ENCODE data around the gene CLDN22. TPM values are rescaled to one million over a fixed set of nuclear protein-coding genes. Genes with fewer than 3 reads are reported as not detected.

The CLDN22 gene
- not detected for total RNA-seq

DNA sequence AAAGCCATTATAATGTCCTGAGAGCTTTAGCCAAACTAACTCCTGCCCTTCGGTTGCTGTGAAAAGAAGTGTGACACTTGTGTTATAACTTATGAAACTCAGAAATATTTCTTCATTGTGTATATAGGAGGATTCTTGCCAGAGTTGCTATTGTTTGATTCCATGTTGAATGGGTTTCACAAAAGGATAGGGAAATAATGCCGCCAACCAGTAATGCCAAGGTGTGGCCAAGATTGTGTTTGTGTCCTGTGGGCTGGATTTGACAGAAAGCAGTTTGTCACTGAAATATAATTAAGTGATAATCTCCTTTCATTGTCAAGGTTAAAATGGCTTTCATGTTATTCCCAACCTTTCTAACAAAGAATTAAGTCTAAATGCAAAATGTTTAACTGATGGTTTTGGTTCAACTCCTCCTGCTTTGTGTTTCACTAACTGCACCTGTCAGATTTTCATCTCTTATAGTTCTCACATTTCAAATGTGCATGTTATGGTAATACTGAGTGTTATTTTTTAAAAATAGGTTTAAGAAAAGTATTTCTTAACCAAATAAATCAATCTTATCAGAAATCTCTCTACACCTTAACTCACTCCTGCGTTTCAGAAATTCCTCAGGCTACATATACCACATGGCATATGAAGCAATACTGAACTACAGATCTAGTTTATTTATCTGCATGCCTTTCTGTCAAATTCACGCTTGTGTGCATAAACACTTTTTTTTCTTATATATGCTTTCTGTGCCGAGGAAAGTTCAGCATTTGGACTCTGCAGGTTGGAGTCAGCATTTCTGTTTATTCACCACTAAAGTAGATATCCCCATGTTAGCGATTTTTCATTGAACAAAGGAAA, at the start of gene CLDN22:
CLDN22 (minus strand) TSS at position 66 of the 849 bp plus-strand sequence; CDS start at position 8, 58 bp downstream.
- TF ChIP-seq, protein P1, sequence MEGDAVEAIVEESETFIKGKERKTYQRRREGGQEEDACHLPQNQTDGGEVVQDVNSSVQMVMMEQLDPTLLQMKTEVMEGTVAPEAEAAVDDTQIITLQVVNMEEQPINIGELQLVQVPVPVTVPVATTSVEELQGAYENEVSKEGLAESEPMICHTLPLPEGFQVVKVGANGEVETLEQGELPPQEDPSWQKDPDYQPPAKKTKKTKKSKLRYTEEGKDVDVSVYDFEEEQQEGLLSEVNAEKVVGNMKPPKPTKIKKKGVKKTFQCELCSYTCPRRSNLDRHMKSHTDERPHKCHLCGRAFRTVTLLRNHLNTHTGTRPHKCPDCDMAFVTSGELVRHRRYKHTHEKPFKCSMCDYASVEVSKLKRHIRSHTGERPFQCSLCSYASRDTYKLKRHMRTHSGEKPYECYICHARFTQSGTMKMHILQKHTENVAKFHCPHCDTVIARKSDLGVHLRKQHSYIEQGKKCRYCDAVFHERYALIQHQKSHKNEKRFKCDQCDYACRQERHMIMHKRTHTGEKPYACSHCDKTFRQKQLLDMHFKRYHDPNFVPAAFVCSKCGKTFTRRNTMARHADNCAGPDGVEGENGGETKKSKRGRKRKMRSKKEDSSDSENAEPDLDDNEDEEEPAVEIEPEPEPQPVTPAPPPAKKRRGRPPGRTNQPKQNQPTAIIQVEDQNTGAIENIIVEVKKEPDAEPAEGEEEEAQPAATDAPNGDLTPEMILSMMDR (IDR thresholded peaks at IDR 0.05): no peak
- TF ChIP-seq POLR2A (IDR thresholded peaks at IDR 0.05): no peak
- no peak within 1 kb of the TSS for H3K4me3 ChIP-seq (ENCODE audit: low read depth, poor library complexity, severe bottlenecking)
- intact Hi-C loops (cut with DNase I; ENCODE audit: low total_unique reads): no loop called here
- 65 to 72% methylated on average over 6 of the region's 6 CpGs for WGBS, 2 donors
- DNase-seq (ENCODE audit: low spot score in 2 of 2): no peak

DNA sequence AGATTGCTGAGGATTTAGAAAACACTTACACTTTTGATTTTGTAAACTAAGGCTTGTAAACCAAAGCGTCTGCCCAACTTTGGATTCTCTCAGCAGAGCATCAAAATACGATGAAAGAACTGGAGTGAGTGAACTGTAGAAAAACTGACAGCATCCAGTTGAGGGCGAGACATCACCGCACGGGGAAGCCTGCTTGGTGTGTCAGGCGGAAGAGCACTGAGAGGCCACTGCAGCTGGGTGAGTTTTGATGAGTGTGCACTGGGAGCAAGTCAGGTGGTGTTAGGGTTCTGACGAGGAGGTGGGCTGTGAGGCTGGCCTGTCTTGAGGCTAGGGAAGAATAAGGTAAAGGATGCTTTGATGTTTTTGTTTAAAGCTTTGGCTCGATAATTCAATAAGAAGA, 49.0 kb upstream of the CLDN22 start:
- 77 to 83% methylated on average over 8 of the region's 8 CpGs for WGBS, 2 donors
- no peak overlapping the region for H3K4me3 ChIP-seq (ENCODE audit: low read depth, poor library complexity, severe bottlenecking)
- TF ChIP-seq POLR2A (IDR thresholded peaks at IDR 0.05): no peak
- TF ChIP-seq, protein P1 (IDR thresholded peaks at IDR 0.05): no peak
- no peak for DNase-seq (ENCODE audit: low spot score in 2 of 2)
- intact Hi-C loops (cut with DNase I; ENCODE audit: low total_unique reads): no loop called here

DNA sequence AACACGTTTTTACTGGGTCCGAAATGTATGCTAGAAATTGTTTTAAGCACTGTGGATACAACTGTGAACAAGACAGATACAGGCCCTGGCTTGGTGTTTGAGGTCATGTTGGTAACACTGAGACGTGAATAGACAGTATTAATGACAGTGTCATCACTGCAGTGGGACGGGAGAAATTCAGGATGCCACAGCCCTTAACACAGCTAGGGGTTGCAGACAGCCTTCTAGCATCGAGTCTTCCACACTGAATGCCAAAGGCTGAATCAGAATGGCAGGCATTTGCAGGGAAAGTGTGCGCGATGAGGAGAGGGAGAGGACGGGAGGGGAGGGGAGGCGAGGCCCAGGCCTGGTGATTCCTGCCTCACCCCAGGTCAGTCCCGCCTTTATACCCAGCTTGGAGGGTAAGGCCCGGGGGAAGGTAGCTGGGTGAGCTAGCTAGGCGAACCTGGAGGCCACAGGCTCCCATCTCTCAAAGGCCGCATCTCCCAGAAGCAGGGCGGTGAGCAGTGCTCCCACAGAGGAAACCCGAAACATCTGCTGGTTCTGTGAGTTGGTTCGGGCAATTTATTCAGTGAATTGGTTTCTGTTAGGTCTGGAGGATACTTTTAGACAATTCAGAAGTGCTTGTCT, 46.2 kb upstream of the CLDN22 start:
- TF ChIP-seq, protein P1 (IDR thresholded peaks at IDR 0.05): no peak
- no peak for TF ChIP-seq POLR2A (IDR thresholded peaks at IDR 0.05)
- no peak for DNase-seq (ENCODE audit: low spot score in 2 of 2)
- intact Hi-C loops (cut with DNase I; ENCODE audit: low total_unique reads): no loop called here
- H3K4me3 ChIP-seq (ENCODE audit: low read depth, poor library complexity, severe bottlenecking): no peak overlapping the region
- 83% methylated on average over 16 of the region's 16 CpGs for WGBS, 2 donors

DNA sequence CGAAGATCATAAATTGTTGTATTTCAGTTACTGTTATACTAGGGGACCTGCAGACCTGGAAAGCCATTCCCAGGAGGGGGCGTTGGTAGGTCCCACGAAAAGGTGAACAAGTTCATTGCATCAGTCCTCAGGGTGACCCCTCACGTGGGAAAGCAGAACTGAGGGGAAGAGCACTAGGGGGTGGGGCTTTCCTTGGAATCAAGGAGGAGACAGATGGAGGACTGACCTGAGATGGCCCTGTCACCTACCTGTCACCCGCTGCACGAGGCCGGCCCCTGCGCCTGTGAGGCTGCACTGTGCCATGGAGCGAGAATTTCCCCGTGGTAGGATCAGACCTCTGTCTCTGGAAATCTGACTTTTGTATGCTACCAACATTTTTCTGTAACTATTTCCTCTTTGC, 43.9 kb upstream of the CLDN22 start:
- no peak for TF ChIP-seq POLR2A (IDR thresholded peaks at IDR 0.05)
- TF ChIP-seq, protein P1 (IDR thresholded peaks at IDR 0.05): no peak
- 79 to 87% methylated on average over 10 of the region's 10 CpGs for whole genome bisulfite sequencing, 2 donors
- no peak overlapping the region for H3K4me3 ChIP-seq (ENCODE audit: low read depth, poor library complexity, severe bottlenecking)
- no peak for DNase-seq (ENCODE audit: low spot score in 2 of 2)
- intact Hi-C loops (cut with DNase I; ENCODE audit: low total_unique reads): no loop called here

DNA sequence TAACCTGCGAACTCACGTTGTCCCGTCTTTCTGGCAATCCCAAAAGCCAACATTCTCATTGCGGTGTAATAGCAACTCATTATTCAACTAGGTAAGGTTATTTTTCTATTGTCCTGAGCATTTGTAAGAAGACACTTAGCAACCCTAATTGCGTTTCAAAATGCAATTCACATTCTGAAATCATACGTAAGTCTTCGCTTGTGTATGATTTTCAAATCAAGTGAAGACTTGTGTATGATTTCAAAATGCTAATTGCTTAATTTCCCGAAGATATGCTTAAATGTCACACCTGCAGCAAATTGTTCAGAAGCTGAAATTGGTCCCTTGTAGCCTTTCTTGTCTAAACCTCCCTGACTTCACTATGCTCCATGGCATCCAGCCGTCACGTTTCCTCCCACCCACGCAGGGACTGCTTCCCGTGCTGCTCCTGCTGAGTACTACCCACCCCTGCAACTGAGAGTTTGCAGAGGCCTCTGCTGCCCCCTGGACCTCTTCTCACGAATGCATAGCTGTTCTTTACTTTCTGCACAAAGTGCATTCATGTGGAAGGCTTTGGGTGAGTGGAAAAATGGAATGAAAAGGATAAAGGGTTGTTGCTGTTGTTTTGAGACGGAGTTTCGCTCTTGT, 43.0 kb upstream of the CLDN22 start:
- no peak for DNase-seq (ENCODE audit: low spot score in 2 of 2)
- intact Hi-C loops (cut with DNase I; ENCODE audit: low total_unique reads): no loop called here
- TF ChIP-seq, protein P1 (IDR thresholded peaks at IDR 0.05): no peak
- TF ChIP-seq POLR2A (IDR thresholded peaks at IDR 0.05): no peak
- WGBS, 2 donors: 49 to 52% methylated on average over 15 of the region's 15 CpGs
- H3K4me3 ChIP-seq (ENCODE audit: low read depth, poor library complexity, severe bottlenecking): no peak overlapping the region

All from lower leg skin (tissue), 4 donors.